ENCODE data around the gene CXXC1. TPM values are rescaled to one million over a fixed set of nuclear protein-coding genes. Genes with fewer than 3 reads are reported as not detected.

Gene CXXC1
- total and polyA plus RNA-seq, 2 experiments from 2014 or later = 37.9 to 39.2 TPM

GRCh38 chr18:50279752-50280151, 7.7 kb downstream of the CXXC1 start:
- no peak overlapping the region for H2AFZ ChIP-seq
- TF ChIP-seq EZH2phosphoT487 (IDR thresholded peaks at IDR 0.05; ENCODE audit: insufficient read depth, low read depth) (no peak), EZH2 (IDR thresholded peaks at IDR 0.05; ENCODE audit: insufficient read depth, poor library complexity, severe bottlenecking) (no peak)
- H3K4me3 ChIP-seq = peak overlapping the region; percentile 92
- H3K79me2 ChIP-seq (ENCODE audit: insufficient read depth) = peaks cover 57% of the 10 kb centered on the region
- no peaks in the 10 kb centered on the region for H3K9me3 ChIP-seq (ENCODE audit: low read depth)
- in situ Hi-C loops (cut with MboI) = no loop called here
- no peak overlapping the region for H3K27ac ChIP-seq
- H3K27me3 ChIP-seq (replicated peaks; ENCODE audit: insufficient read depth) = no peaks in the 10 kb centered on the region
- peaks cover 17% of the 10 kb centered on the region; the same call in 1 of the 2 replicates for H3K36me3 ChIP-seq (ENCODE audit: low read depth)
- no peak for DNase-seq
- H3K9me2 ChIP-seq (ENCODE audit: insufficient read depth) = no peaks in the 10 kb centered on the region
- peaks cover 20% of the 10 kb centered on the region; the same call in 1 of the 2 replicates for H3K4me1 ChIP-seq (ENCODE audit: insufficient read depth)
- H3K4me2 ChIP-seq (ENCODE audit: unreplicated experiment) = peak overlapping the region; percentile 98
- 99% methylated on average over 7 of the region's 7 CpGs for WGBS, 2 experiments (ENCODE audit: low coverage in 1 of 2, low lambda C conversion rate in 2 of 2, missing lambda C conversion rate in 2 of 2)
- H3K9ac ChIP-seq = peak overlapping the region; percentile 94; the same call in 1 of the 2 replicates
- 0 out of 2 replicates have a peak, but pooled peaks cover 4% of the 10 kb centered on the region for H3F3A ChIP-seq (ENCODE audit: insufficient read depth)
- H4K20me1 ChIP-seq (ENCODE audit: insufficient read depth) = no peaks in the 10 kb centered on the region

GRCh38 chr18:50277942-50278341, 9.6 kb downstream of the CXXC1 start:
- Histone ChIP-seq H3K4me1 (ENCODE audit: insufficient read depth) (peaks cover 20% of the 10 kb centered on the region; the same call in 1 of the 2 replicates), H3K4me3 (no peak overlapping the region), H2AFZ (no peak overlapping the region), H3K9me2 (ENCODE audit: insufficient read depth) (no peaks in the 10 kb centered on the region), H3K27me3 (replicated peaks; ENCODE audit: insufficient read depth) (no peaks in the 10 kb centered on the region), H4K20me1 (ENCODE audit: insufficient read depth) (no peaks in the 10 kb centered on the region), H3K9ac (no peak overlapping the region), H3K27ac (no peak overlapping the region), H3K36me3 (ENCODE audit: low read depth) (peaks cover 17% of the 10 kb centered on the region; the same call in 1 of the 2 replicates), H3K9me3 (ENCODE audit: low read depth) (no peaks in the 10 kb centered on the region), H3K4me2 (ENCODE audit: unreplicated experiment) (no peak overlapping the region), H3K79me2 (ENCODE audit: insufficient read depth) (peaks cover 57% of the 10 kb centered on the region), H3F3A (ENCODE audit: insufficient read depth) (0 out of 2 replicates have a peak, but pooled peaks cover 4% of the 10 kb centered on the region)
- 67 to 68% methylated on average over 6 of the region's 6 CpGs for WGBS, 2 experiments (ENCODE audit: low coverage in 1 of 2, low lambda C conversion rate in 2 of 2, missing lambda C conversion rate in 2 of 2)
- in situ Hi-C loops (cut with MboI) = no loop called here
- peak; percentile 47 for DNase-seq
- TF ChIP-seq EZH2 (IDR thresholded peaks at IDR 0.05; ENCODE audit: insufficient read depth, poor library complexity, severe bottlenecking) = no peak
- TF ChIP-seq EZH2phosphoT487 (IDR thresholded peaks at IDR 0.05; ENCODE audit: insufficient read depth, low read depth) = no peak

- no peak for DNase-seq
- Histone ChIP-seq H3K27ac (no peak overlapping the region), H3K27me3 (replicated peaks; ENCODE audit: insufficient read depth) (no peaks in the 10 kb centered on the region), H4K20me1 (ENCODE audit: insufficient read depth) (no peaks in the 10 kb centered on the region), H3K4me2 (ENCODE audit: unreplicated experiment) (no peak overlapping the region), H3K36me3 (ENCODE audit: low read depth) (peaks cover 25% of the 10 kb centered on the region; the same call in 1 of the 2 replicates), H3K9me3 (ENCODE audit: low read depth) (no peaks in the 10 kb centered on the region), H3K4me1 (ENCODE audit: insufficient read depth) (peaks cover 17% of the 10 kb centered on the region; the same call in 1 of the 2 replicates), H3K79me2 (ENCODE audit: insufficient read depth) (peaks cover 47% of the 10 kb centered on the region), H3K9ac (no peak overlapping the region), H3F3A (ENCODE audit: insufficient read depth) (peaks cover 9% of the 10 kb centered on the region; the same call in 1 of the 2 replicates), H2AFZ (no peak overlapping the region), H3K4me3 (no peak overlapping the region), H3K9me2 (ENCODE audit: insufficient read depth) (no peaks in the 10 kb centered on the region)
- in situ Hi-C loops (cut with MboI) = no loop called here
- no peak for TF ChIP-seq EZH2phosphoT487 (IDR thresholded peaks at IDR 0.05; ENCODE audit: insufficient read depth, low read depth)
- no peak for TF ChIP-seq EZH2 (IDR thresholded peaks at IDR 0.05; ENCODE audit: insufficient read depth, poor library complexity, severe bottlenecking)
- 91 to 97% methylated on average over 4 of the region's 4 CpGs for WGBS, 2 experiments (ENCODE audit: low coverage in 1 of 2, low lambda C conversion rate in 2 of 2, missing lambda C conversion rate in 2 of 2)
Observed at GRCh38 chr18:50276452-50276851, 11.0 kb downstream of the CXXC1 start.

- Histone ChIP-seq H3K36me3 (ENCODE audit: low read depth) (peaks cover 31% of the 10 kb centered on the region; the same call in 1 of the 2 replicates), H3F3A (ENCODE audit: insufficient read depth) (peaks cover 17% of the 10 kb centered on the region; the same call in 1 of the 2 replicates), H3K9me3 (ENCODE audit: low read depth) (no peaks in the 10 kb centered on the region), H3K4me1 (ENCODE audit: insufficient read depth) (peaks cover 17% of the 10 kb centered on the region; the same call in 1 of the 2 replicates), H3K9ac (no peak overlapping the region), H3K27ac (no peak overlapping the region), H3K4me3 (no peak overlapping the region), H3K27me3 (replicated peaks; ENCODE audit: insufficient read depth) (no peaks in the 10 kb centered on the region), H3K79me2 (ENCODE audit: insufficient read depth) (peaks cover 40% of the 10 kb centered on the region), H3K4me2 (ENCODE audit: unreplicated experiment) (no peak overlapping the region), H4K20me1 (ENCODE audit: insufficient read depth) (no peaks in the 10 kb centered on the region), H2AFZ (no peak overlapping the region), H3K9me2 (ENCODE audit: insufficient read depth) (no peaks in the 10 kb centered on the region)
- WGBS, 2 experiments (ENCODE audit: low coverage in 1 of 2, low lambda C conversion rate in 2 of 2, missing lambda C conversion rate in 2 of 2) = 94 to 97% methylated on average over 16 to 19 of the region's 19 CpGs
- no peak for TF ChIP-seq EZH2phosphoT487 (IDR thresholded peaks at IDR 0.05; ENCODE audit: insufficient read depth, low read depth)
- TF ChIP-seq EZH2 (IDR thresholded peaks at IDR 0.05; ENCODE audit: insufficient read depth, poor library complexity, severe bottlenecking) = no peak
- no peak for DNase-seq
- in situ Hi-C loops (cut with MboI) = no loop called here
Observed at GRCh38 chr18:50275503-50276036, 11.9 kb downstream of the CXXC1 start.

Data from GM23248 (cell line).